HepG2 (cell line): ENCODE measurements around the gene GART. TPM values are rescaled to one million over a fixed set of nuclear protein-coding genes. Genes with fewer than 3 reads are reported as not detected.

ENCODE experiments used
- ATAC-seq: fragments of 200-7000 bp; cut with Tn5 transposase; 3 replicates; pipeline ENCODE4 v1.9.1; 2020; ENCODE audit warnings: mild to moderate bottlenecking, moderate library complexity
- BruUV-seq: library from RNA; stranded (reverse); fragments of 400-500 nt; replicated peaks from 2 replicates; lab custom pipeline; 2021; lab: Mats Ljungman, UMichigan
- CTCF ChIA-PET: fragments of 300-600 bp; formaldehyde crosslinking; extraction: SDS; loops from one replicate; lab custom pipeline; 2021; ENCODE audit warnings: low total read pairs, inconsistent platforms, low intra/inter-chr PET ratio; lab: Yijun Ruan, JAX
- POLR2A ChIA-PET: fragments of 350-600 bp; sonication (Branson Sonifier 250); formaldehyde crosslinking; loops from one replicate; lab custom pipeline; 2020; ENCODE audit warnings: antibody characterized with exemption, inconsistent platforms; lab: Yijun Ruan, JAX
- DNase-seq: peaks from one replicate; pipeline ENCODE4 v3.0.0-alpha.2; 2015; ENCODE audit warnings: low spot score
- FAIRE-seq: peaks from 3 replicates; lab custom pipeline; 2011; peaks lifted over from hg19 to GRCh38; lab: Jason Lieb, UNC
- H2AFZ ChIP-seq: one replicate; pipeline ENCODE4 v1.6.1; 2011; ENCODE audit warnings: low read length, inconsistent platforms
- H3K27ac ChIP-seq: fragments of 300-600 bp; 3 replicates; pipeline ENCODE4 v1.8.0; 2011; ENCODE audit warnings: mixed run types, mild to moderate bottlenecking, mixed read lengths, low read length, inconsistent platforms; ENCODE audit not compliant: insufficient read depth; ENCODE audit errors: extremely low read length
- H3K27me3 ChIP-seq, 2 experiments: fragments of 200-600 bp in 1 of 2; 2 replicates in 1 of 2; 3 replicates in 1 of 2; pipeline versions ENCODE4 v1.6.0 to v1.8.0; 2011; ENCODE audit warnings: low read length in 2 of 2, mild to moderate bottlenecking in 2 of 2, moderate library complexity in 2 of 2, inconsistent platforms in 1 of 2; ENCODE audit not compliant: insufficient read depth in 2 of 2, control insufficient read depth in 1 of 2
- H3K36me3 ChIP-seq, 2 experiments: fragments of 200-600 bp in 1 of 2; replicated peaks in 1 of 2; 2 replicates in 1 of 2; 3 replicates in 1 of 2; pipeline versions ENCODE4 v1.5.1 to v1.8.0; 2011; ENCODE audit warnings: low read length in 2 of 2, inconsistent platforms in 1 of 2; ENCODE audit not compliant: insufficient read depth in 2 of 2, control insufficient read depth in 1 of 2
- H3K4me1 ChIP-seq: 2 replicates; pipeline ENCODE4 v1.5.1; 2012; ENCODE audit warnings: low read length, inconsistent platforms; ENCODE audit not compliant: insufficient read depth
- H3K4me2 ChIP-seq: 2 replicates; pipeline ENCODE4 v1.6.0; 2011; ENCODE audit warnings: low read depth, low read length, inconsistent platforms
- H3K4me3 ChIP-seq, 3 experiments: fragments of 200-600 bp in 1 of 3; sonication (generic), shearing (Covaris generic) in 1 of 3; replicated peaks in 1 of 3; 2 replicates each; pipeline ENCODE4 v1.5.1; 2011 to 2016; ENCODE audit warnings: low read length in 3 of 3, inconsistent platforms in 2 of 3, low read depth in 2 of 3, mild to moderate bottlenecking in 2 of 3, control low read depth in 1 of 3, mixed read lengths in 1 of 3; ENCODE audit not compliant: insufficient read depth in 1 of 3
- H3K79me2 ChIP-seq: one replicate; pipeline ENCODE4 v1.6.1; 2011; ENCODE audit warnings: low read length, inconsistent platforms; ENCODE audit not compliant: insufficient read depth
- H3K9ac ChIP-seq: 2 replicates; pipeline ENCODE4 v1.6.0; 2011; ENCODE audit warnings: mild to moderate bottlenecking, low read depth, low read length, inconsistent platforms; ENCODE audit not compliant: insufficient read depth
- H3K9me3 ChIP-seq: 2 replicates; pipeline ENCODE4 v1.5.1; 2012; ENCODE audit warnings: mild to moderate bottlenecking, low read length
- H4K20me1 ChIP-seq: 2 replicates; pipeline ENCODE4 v1.6.0; 2011; ENCODE audit warnings: inconsistent platforms, mild to moderate bottlenecking, low read length, moderate library complexity; ENCODE audit not compliant: insufficient read depth
- ATF7 ChIP-seq, 2 experiments: fragments of 450-650 bp in 1 of 2; sonication (generic) in 1 of 2; formaldehyde crosslinking in 1 of 2; IDR thresholded peaks; 2 replicates each; pipeline versions ENCODE4 v1.4.0 to v1.6.1; 2016 to 2020; ENCODE audit warnings: antibody characterized with exemption in 1 of 2, mild to moderate bottlenecking in 1 of 2, missing genetic modification reagents in 1 of 2
- CREBL2 ChIP-seq: sonication (generic); formaldehyde crosslinking; IDR thresholded peaks from 2 replicates; pipeline ENCODE4 v1.8.1; 2023; ENCODE audit warnings: missing genetic modification reagents, mild to moderate bottlenecking, borderline replicate concordance
- FOSL1 ChIP-seq: sonication (generic); formaldehyde crosslinking; IDR thresholded peaks from 2 replicates; pipeline ENCODE4 v1.9.0; 2021; ENCODE audit warnings: missing genetic modification reagents, borderline replicate concordance
- HDAC2 ChIP-seq: sonication (generic); formaldehyde crosslinking; IDR thresholded peaks from 2 replicates; pipeline ENCODE4 v1.4.0; 2020; ENCODE audit warnings: missing genetic modification reagents
- JARID2 ChIP-seq: sonication (generic); formaldehyde crosslinking; IDR thresholded peaks from 2 replicates; pipeline ENCODE4 v1.8.1; 2023; ENCODE audit warnings: missing genetic modification reagents, inconsistent platforms; ENCODE audit not compliant: insufficient replicate concordance
- MEIS2 ChIP-seq: sonication (generic); formaldehyde crosslinking; IDR thresholded peaks from 2 replicates; pipeline ENCODE4 v1.9.0; 2021; ENCODE audit warnings: mild to moderate bottlenecking, missing genetic modification reagents
- MTA3 ChIP-seq: sonication (generic); formaldehyde crosslinking; IDR thresholded peaks from 2 replicates; pipeline ENCODE4 v1.4.0; 2020; ENCODE audit warnings: missing genetic modification reagents
- MTERF4 ChIP-seq: sonication (generic); formaldehyde crosslinking; IDR thresholded peaks from 2 replicates; pipeline ENCODE4 v1.8.0; 2023; ENCODE audit warnings: mild to moderate bottlenecking, missing genetic modification reagents
- NR2F1 ChIP-seq, 2 experiments: fragments of 450-650 bp in 1 of 2; formaldehyde crosslinking in 1 of 2; IDR thresholded peaks; 2 replicates each; pipeline versions ENCODE4 v1.5.0 to v1.6.1; 2016 to 2020; ENCODE audit warnings: mild to moderate bottlenecking in 1 of 2, missing compliant biosample characterization in 1 of 2, missing genetic modification reagents in 1 of 2, moderate library complexity in 1 of 2
- NR2F2 ChIP-seq: IDR thresholded peaks from 2 replicates; pipeline ENCODE4 v1.6.1; 2012; ENCODE audit warnings: low read depth, inconsistent platforms, borderline replicate concordance
- POLR2AphosphoS5 ChIP-seq: IDR thresholded peaks from 2 replicates; pipeline ENCODE4 v1.6.1; 2012; ENCODE audit warnings: low read depth, low read length
- YEATS2 ChIP-seq: sonication (generic); formaldehyde crosslinking; IDR thresholded peaks from 2 replicates; pipeline ENCODE4 v1.4.0; 2020; ENCODE audit warnings: missing genetic modification reagents, borderline replicate concordance
- ZBTB14 ChIP-seq: sonication (generic); formaldehyde crosslinking; IDR thresholded peaks from 2 replicates; pipeline ENCODE4 v1.4.0; 2020; ENCODE audit warnings: missing genetic modification reagents
- ZBTB21 ChIP-seq: sonication (generic); formaldehyde crosslinking; IDR thresholded peaks from 2 replicates; pipeline ENCODE4 v1.4.0; 2020; ENCODE audit warnings: missing genetic modification reagents
- ZKSCAN1 ChIP-seq: fragments of 150-350 bp; IDR thresholded peaks from 2 replicates; pipeline ENCODE4 v1.6.1; 2014; ENCODE audit warnings: low read length
- ZNF264 ChIP-seq: sonication (generic); formaldehyde crosslinking; IDR thresholded peaks from 2 replicates; pipeline ENCODE4 v1.4.0; 2020; ENCODE audit warnings: missing genetic modification reagents
- ZNF317 ChIP-seq: sonication (generic); formaldehyde crosslinking; IDR thresholded peaks from 2 replicates; pipeline ENCODE4 v1.5.0; 2020; ENCODE audit warnings: mild to moderate bottlenecking, missing genetic modification reagents
- ZNF652 ChIP-seq: IDR thresholded peaks from 2 replicates; pipeline ENCODE4 v1.6.1; 2016; ENCODE audit warnings: low read depth, borderline replicate concordance
- ZNF678 ChIP-seq: sonication (generic); formaldehyde crosslinking; IDR thresholded peaks from 2 replicates; pipeline ENCODE4 v1.4.0; 2020; ENCODE audit warnings: mild to moderate bottlenecking, missing genetic modification reagents
- ZNF7 ChIP-seq: IDR thresholded peaks from 2 replicates; pipeline ENCODE4 v1.6.1; 2016; ENCODE audit warnings: missing biosample characterization, missing genetic modification reagents
- WGBS: methylation state at CpG from one replicate; pipeline ENCODE4 v1.1.6; 2017; ENCODE audit warnings: low lambda C conversion rate; 5-methylcytosine and 5-hydroxymethylcytosine counted together
- in situ Hi-C: cut with HindIII; loops from 2 replicates; pipeline ENCODE4 v1.10.0; 2017; ENCODE audit warnings: low pct_unique_long_range_greater_than_20kb; ENCODE audit not compliant: extremely low pct_ligation_motif_present
- intact Hi-C: fragments of 100-400 bp; cut with micrococcal nuclease; formaldehyde crosslinking; loops from one replicate; pipeline ENCODE4 v1.10.0; 2022; ENCODE audit not compliant: unreplicated experiment
- polyA plus RNA-seq, 8 experiments: library from polyadenylated mRNA; depleted of rRNA in 3 of 8; stranded (reverse) in 7 of 8; unstranded in 1 of 8; fragments of >200 nt; fragmentation: Illumina TruSeq in 4 of 8; extraction: Trizol in 4 of 8; gene quantifications; 2 replicates each; pipeline versions ENCODE4 v1.2.1 to v1.2.3, GENCODE V29; 2011 to 2016; ENCODE audit warnings: low read depth in 4 of 8, missing spikeins in 1 of 8, mixed read lengths in 1 of 8; ENCODE audit not compliant: insufficient read depth in 1 of 8
- total RNA-seq, 5 experiments: library from RNA; depleted of rRNA; stranded (reverse); fragments of >200 nt; fragmentation: Illumina TruSeq; extraction: Trizol; gene quantifications; 2 replicates each; pipeline ENCODE4 v1.2.3, GENCODE V29; 2016; ENCODE audit warnings: low read depth in 1 of 5
- TF ChIP-seq, protein P1 (sequence below): sonication (generic); formaldehyde crosslinking; IDR thresholded peaks from 2 replicates; pipeline ENCODE4 v1.4.0; 2020; ENCODE audit warnings: missing genetic modification reagents, borderline replicate concordance

GART gene
- total and polyA plus RNA-seq, 2 of the 13 experiments (the other 11 are each of a cell fraction or from before 2014, with no cell fraction given): 17.9 to 109 TPM

DNA sequence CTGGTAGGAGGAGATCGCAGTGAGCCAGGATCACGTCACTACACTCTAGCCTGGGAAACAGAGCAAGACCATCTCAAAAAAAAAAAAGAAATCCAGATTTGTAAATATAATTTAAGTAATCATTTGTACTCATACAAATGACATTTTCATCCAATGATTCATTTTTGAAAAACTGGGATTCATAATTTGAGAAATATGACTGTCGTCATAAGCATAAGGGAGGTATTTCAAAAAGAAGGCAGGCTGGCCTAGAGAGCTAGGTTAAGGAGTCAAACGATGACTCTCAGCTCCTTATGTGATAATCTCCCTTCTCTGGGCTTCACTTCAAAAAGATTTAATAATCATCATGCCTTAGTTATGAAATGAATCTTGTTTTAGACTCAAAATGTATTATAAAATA is 2.3 kb downstream of the GART start (continued):
- TF ChIP-seq ZNF317: no peak
- no peak for TF ChIP-seq ZNF678
- TF ChIP-seq ZNF652 (CRISPR knock-in tag): no peak
- no peak for TF ChIP-seq HDAC2 (CRISPR knock-in tag)
- TF ChIP-seq ZKSCAN1: no peak
- TF ChIP-seq MTERF4: no peak
- no peak for TF ChIP-seq MTA3
- TF ChIP-seq, protein P1, sequence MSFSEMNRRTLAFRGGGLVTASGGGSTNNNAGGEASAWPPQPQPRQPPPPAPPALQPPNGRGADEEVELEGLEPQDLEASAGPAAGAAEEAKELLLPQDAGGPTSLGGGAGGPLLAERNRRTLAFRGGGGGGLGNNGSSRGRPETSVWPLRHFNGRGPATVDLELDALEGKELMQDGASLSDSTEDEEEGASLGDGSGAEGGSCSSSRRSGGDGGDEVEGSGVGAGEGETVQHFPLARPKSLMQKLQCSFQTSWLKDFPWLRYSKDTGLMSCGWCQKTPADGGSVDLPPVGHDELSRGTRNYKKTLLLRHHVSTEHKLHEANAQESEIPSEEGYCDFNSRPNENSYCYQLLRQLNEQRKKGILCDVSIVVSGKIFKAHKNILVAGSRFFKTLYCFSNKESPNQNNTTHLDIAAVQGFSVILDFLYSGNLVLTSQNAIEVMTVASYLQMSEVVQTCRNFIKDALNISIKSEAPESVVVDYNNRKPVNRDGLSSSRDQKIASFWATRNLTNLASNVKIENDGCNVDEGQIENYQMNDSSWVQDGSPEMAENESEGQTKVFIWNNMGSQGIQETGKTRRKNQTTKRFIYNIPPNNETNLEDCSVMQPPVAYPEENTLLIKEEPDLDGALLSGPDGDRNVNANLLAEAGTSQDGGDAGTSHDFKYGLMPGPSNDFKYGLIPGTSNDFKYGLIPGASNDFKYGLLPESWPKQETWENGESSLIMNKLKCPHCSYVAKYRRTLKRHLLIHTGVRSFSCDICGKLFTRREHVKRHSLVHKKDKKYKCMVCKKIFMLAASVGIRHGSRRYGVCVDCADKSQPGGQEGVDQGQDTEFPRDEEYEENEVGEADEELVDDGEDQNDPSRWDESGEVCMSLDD (CRISPR knock-in tag): no peak
- TF ChIP-seq FOSL1 (CRISPR knock-in tag): no peak
- TF ChIP-seq YEATS2 (CRISPR knock-in tag): no peak

- 100% methylated on average over 2 of the region's 2 CpGs for WGBS
- Histone ChIP-seq H2AFZ (no peak overlapping the region), H3K27ac (no peak overlapping the region), H3K36me3 (peaks cover 8 to 65% of the 10 kb centered on the region in 2 experiments), H3K4me1 (peaks cover 10% of the 10 kb centered on the region), H4K20me1 (peaks cover 4% of the 10 kb centered on the region; the same call in 1 of the 2 replicates), H3K9me3 (no peaks in the 10 kb centered on the region), H3K27me3 (no peaks in the 10 kb centered on the region; a peak in 1 of 5 replicates), H3K4me2 (no peak overlapping the region), H3K79me2 (peaks cover 39% of the 10 kb centered on the region), H3K4me3 (no peak overlapping the region), H3K9ac (no peak overlapping the region)
- ChIA-PET CTCF (no interaction called here), POLR2A (no interaction called here)
- in situ Hi-C loops (no loop called here), intact Hi-C loops (no loop called here)
- no TSS peak for BruUV-seq
- FAIRE-seq (no peak), DNase-seq (no peak), ATAC-seq (no peak)
- TF ChIP-seq ZNF7 (no peak), CREBL2 (CRISPR knock-in tag) (no peak), POLR2AphosphoS5 (no peak), JARID2 (CRISPR knock-in tag) (no peak), ZBTB14 (CRISPR knock-in tag) (no peak), NR2F2 (no peak), ATF7 (IDR thresholded peaks at IDR 0.05) (no peak), ATF7 (CRISPR knock-in tag; IDR thresholded peaks at IDR 0.05) (no peak), ZNF264 (no peak), MEIS2 (CRISPR knock-in tag) (no peak), ZBTB21 (CRISPR knock-in tag) (no peak), NR2F1 (CRISPR knock-in tag; IDR thresholded peaks at IDR 0.05) (no peak)
These were observed 4.7 kb downstream of the GART start for GRCh38 chr21:33537212-33537611.
